ENCODE results near the gene KLHDC4.

Gene KLHDC4

GRCh38 chr16:87667443-87667842 is 98.3 kb downstream of the KLHDC4 start:
- H3K9me3 ChIP-seq (ENCODE audit: control insufficient read depth, insufficient read depth, low read length): no peaks in the 10 kb centered on the region
- no peaks in the 10 kb centered on the region for H3K27me3 ChIP-seq (ENCODE audit: control insufficient read depth, insufficient read depth, low read length)
- no peaks in the 10 kb centered on the region for H3K4me1 ChIP-seq (ENCODE audit: control insufficient read depth, insufficient read depth, low read length)
- no peaks in the 10 kb centered on the region for H3K36me3 ChIP-seq (ENCODE audit: control insufficient read depth, insufficient read depth, low read length)
- no peak overlapping the region for H3K4me3 ChIP-seq (ENCODE audit: low read depth, low read length)
- no peak overlapping the region for H3K9ac ChIP-seq (ENCODE audit: low read depth, low read length)

- H3K36me3 ChIP-seq (ENCODE audit: control insufficient read depth, insufficient read depth, low read length): no peaks in the 10 kb centered on the region
- no peak overlapping the region for H3K4me3 ChIP-seq (ENCODE audit: low read depth, low read length)
- H3K9ac ChIP-seq (ENCODE audit: low read depth, low read length): no peak overlapping the region
- H3K9me3 ChIP-seq (ENCODE audit: control insufficient read depth, insufficient read depth, low read length): no peaks in the 10 kb centered on the region
- no peaks in the 10 kb centered on the region for H3K4me1 ChIP-seq (ENCODE audit: control insufficient read depth, insufficient read depth, low read length)
- H3K27me3 ChIP-seq (ENCODE audit: control insufficient read depth, insufficient read depth, low read length): no peaks in the 10 kb centered on the region
These were observed 98.9 kb downstream of the KLHDC4 start for GRCh38 chr16:87666919-87667318.

- no peaks in the 10 kb centered on the region for H3K27me3 ChIP-seq (ENCODE audit: control insufficient read depth, insufficient read depth, low read length)
- peaks cover 2% of the 10 kb centered on the region for H3K4me1 ChIP-seq (ENCODE audit: control insufficient read depth, insufficient read depth, low read length)
- no peaks in the 10 kb centered on the region for H3K9me3 ChIP-seq (ENCODE audit: control insufficient read depth, insufficient read depth, low read length)
- no peaks in the 10 kb centered on the region for H3K36me3 ChIP-seq (ENCODE audit: control insufficient read depth, insufficient read depth, low read length)
- no peak overlapping the region for H3K9ac ChIP-seq (ENCODE audit: low read depth, low read length)
- H3K4me3 ChIP-seq (ENCODE audit: low read depth, low read length): no peak overlapping the region
These were observed 100.6 kb downstream of the KLHDC4 start for GRCh38 chr16:87665193-87665592.

GRCh38 chr16:87664792-87665191 is 101.0 kb downstream of the KLHDC4 start:
- no peaks in the 10 kb centered on the region for H3K27me3 ChIP-seq (ENCODE audit: control insufficient read depth, insufficient read depth, low read length)
- H3K36me3 ChIP-seq (ENCODE audit: control insufficient read depth, insufficient read depth, low read length): no peaks in the 10 kb centered on the region
- no peak overlapping the region for H3K9ac ChIP-seq (ENCODE audit: low read depth, low read length)
- peaks cover 2% of the 10 kb centered on the region for H3K4me1 ChIP-seq (ENCODE audit: control insufficient read depth, insufficient read depth, low read length)
- no peaks in the 10 kb centered on the region for H3K9me3 ChIP-seq (ENCODE audit: control insufficient read depth, insufficient read depth, low read length)
- no peak overlapping the region for H3K4me3 ChIP-seq (ENCODE audit: low read depth, low read length)

- Histone ChIP-seq H3K27me3 (ENCODE audit: control insufficient read depth, insufficient read depth, low read length) (no peaks in the 10 kb centered on the region), H3K36me3 (ENCODE audit: control insufficient read depth, insufficient read depth, low read length) (no peaks in the 10 kb centered on the region), H3K9ac (ENCODE audit: low read depth, low read length) (no peak overlapping the region), H3K4me3 (ENCODE audit: low read depth, low read length) (no peak overlapping the region), H3K9me3 (ENCODE audit: control insufficient read depth, insufficient read depth, low read length) (no peaks in the 10 kb centered on the region), H3K4me1 (ENCODE audit: control insufficient read depth, insufficient read depth, low read length) (peaks cover 6% of the 10 kb centered on the region)
These were observed 103.3 kb downstream of the KLHDC4 start for GRCh38 chr16:87662254-87663204.

- Histone ChIP-seq H3K36me3 (ENCODE audit: control insufficient read depth, insufficient read depth, low read length) (no peaks in the 10 kb centered on the region), H3K27me3 (ENCODE audit: control insufficient read depth, insufficient read depth, low read length) (no peaks in the 10 kb centered on the region), H3K9me3 (ENCODE audit: control insufficient read depth, insufficient read depth, low read length) (no peaks in the 10 kb centered on the region), H3K9ac (ENCODE audit: low read depth, low read length) (no peak overlapping the region), H3K4me1 (ENCODE audit: control insufficient read depth, insufficient read depth, low read length) (peaks cover 6% of the 10 kb centered on the region), H3K4me3 (ENCODE audit: low read depth, low read length) (no peak overlapping the region)
These were observed 104.2 kb downstream of the KLHDC4 start for GRCh38 chr16:87661561-87661960.

GRCh38 chr16:87658564-87659225 is 107.1 kb downstream of the KLHDC4 start:
- Histone ChIP-seq H3K9ac (ENCODE audit: low read depth, low read length) (no peak overlapping the region), H3K4me1 (ENCODE audit: control insufficient read depth, insufficient read depth, low read length) (peaks cover 6% of the 10 kb centered on the region), H3K4me3 (ENCODE audit: low read depth, low read length) (no peak overlapping the region), H3K27me3 (ENCODE audit: control insufficient read depth, insufficient read depth, low read length) (no peaks in the 10 kb centered on the region), H3K9me3 (ENCODE audit: control insufficient read depth, insufficient read depth, low read length) (no peaks in the 10 kb centered on the region), H3K36me3 (ENCODE audit: control insufficient read depth, insufficient read depth, low read length) (peaks cover 6% of the 10 kb centered on the region)

Data from iPS-15b (cell line).